HG02938 (cell line): ENCODE data around the gene CFAP46.
"Not testable (repeated sequence)": the region's sequence is repeated elsewhere in the genome, so short reads cannot be mapped to it uniquely, and the experiment has no call there.

ENCODE experiments used
- ATAC-seq: cut with Tn5 transposase; IDR thresholded peaks from one replicate; pipeline ENCODE4 v1.9.1; 2021; ENCODE audit warnings: mild to moderate bottlenecking, moderate library complexity; ENCODE audit not compliant: unreplicated experiment

The CFAP46 gene

GRCh38 chr10:132832186-132832969 lies 110.0 kb downstream of the CFAP46 start:
- ATAC-seq: no peak

- no peak for ATAC-seq
Observed at GRCh38 chr10:132829403-132829802, 113.0 kb downstream of the CFAP46 start.

GRCh38 chr10:132828681-132829080 lies 113.7 kb downstream of the CFAP46 start:
- ATAC-seq: no peak

GRCh38 chr10:132827861-132828539 lies 114.4 kb downstream of the CFAP46 start:
- no peak for ATAC-seq

GRCh38 chr10:132827423-132827789 lies 115.0 kb downstream of the CFAP46 start:
- ATAC-seq: no peak

GRCh38 chr10:132826524-132827422 lies 115.6 kb downstream of the CFAP46 start:
- ATAC-seq: no peak

GRCh38 chr10:132825783-132826523 lies 116.4 kb downstream of the CFAP46 start:
- ATAC-seq: not testable (repeated sequence)

GRCh38 chr10:132820056-132820455 lies 122.3 kb downstream of the CFAP46 start:
- ATAC-seq: no peak

- no peak for ATAC-seq
Observed at GRCh38 chr10:132817701-132818211, 124.6 kb downstream of the CFAP46 start.

- no peak for ATAC-seq
Observed at GRCh38 chr10:132816718-132817117, 125.7 kb downstream of the CFAP46 start.

- ATAC-seq: no peak
Observed at GRCh38 chr10:132815168-132815857, 127.1 kb downstream of the CFAP46 start.

- no peak for ATAC-seq
Observed at GRCh38 chr10:132814469-132814856, 127.9 kb downstream of the CFAP46 start.

GRCh38 chr10:132813560-132814468 lies 128.6 kb downstream of the CFAP46 start:
- ATAC-seq: no peak

GRCh38 chr10:132813001-132813401 lies 129.4 kb downstream of the CFAP46 start:
- no peak for ATAC-seq

- no peak for ATAC-seq
Observed at GRCh38 chr10:132812520-132812919, 129.8 kb downstream of the CFAP46 start.

- ATAC-seq: no peak
Observed at GRCh38 chr10:132811891-132812481, 130.4 kb downstream of the CFAP46 start.

GRCh38 chr10:132810807-132811700 lies 131.3 kb downstream of the CFAP46 start:
- ATAC-seq: no peak
